Bone marrow (tissue), 2 donors: ENCODE data around the gene ZNF462.

Source experiments
- DNase-seq, 2 donors: peaks; one replicate each; lab custom pipeline; 2025; lab: John Stamatoyannopoulos, UW

Gene ZNF462

GRCh38 chr9:106861640-106862109, 1.3 kb upstream of the ZNF462 start:
- no peak for DNase-seq

GRCh38 chr9:106862110-106862820, 701 bp upstream of the ZNF462 start:
- DNase-seq = no peak

DNA sequence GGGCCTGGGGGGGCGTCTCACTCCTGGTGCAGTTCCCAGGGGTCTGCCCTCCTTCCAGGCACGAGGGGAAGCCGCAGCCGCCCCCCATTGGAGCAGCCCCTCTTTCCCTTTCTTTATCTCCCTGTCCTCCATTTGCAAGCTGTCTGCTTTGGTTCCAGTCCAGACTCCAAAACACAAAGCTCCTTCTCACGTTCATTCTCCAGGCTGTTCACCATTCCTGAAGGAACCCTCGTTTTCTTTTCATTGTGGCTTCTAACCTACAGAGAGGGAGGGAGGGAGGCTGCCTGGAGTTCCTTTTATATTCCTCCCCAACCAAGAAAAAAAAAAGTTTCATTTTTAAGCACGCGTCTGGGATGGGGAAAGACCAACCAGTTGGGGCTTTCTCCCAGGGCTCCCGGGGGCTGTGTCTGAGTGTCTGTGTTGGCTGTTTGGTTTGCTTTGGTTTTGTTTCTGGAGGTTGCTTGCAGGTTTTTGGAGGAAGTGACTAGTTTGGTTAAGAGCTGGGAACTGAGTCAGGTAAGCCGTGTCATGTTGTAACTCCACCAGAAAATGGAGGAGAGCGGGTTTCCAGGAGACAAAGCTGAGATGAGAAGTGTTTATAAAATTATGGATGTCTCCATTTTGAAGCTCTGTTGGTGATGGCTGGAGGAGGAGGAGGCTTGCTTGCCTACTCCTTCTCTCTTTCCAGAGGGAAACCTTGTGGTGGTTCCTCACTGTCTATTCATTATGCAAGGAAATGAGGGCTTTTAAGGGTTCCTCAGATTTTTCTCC, 1.6 kb downstream of the ZNF462 start:
- no peak for DNase-seq

DNA sequence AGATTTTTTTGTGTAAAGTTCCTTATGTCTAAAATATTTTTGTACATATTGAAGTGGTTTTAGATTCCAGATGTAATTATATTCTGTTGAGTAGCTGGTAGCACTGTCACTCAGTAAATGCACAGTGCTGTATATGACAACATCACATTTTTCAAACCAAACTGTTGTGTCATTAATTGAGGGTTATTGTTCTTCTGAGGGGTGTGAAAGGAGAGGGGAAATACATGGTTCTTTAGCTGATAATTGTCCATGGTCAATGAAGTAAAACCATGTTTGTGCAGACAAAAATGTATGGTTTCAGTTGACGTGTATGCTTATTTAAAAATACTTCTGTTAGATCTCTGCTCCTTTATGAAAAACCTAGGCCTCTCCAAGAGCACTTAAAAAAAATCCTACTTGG, 3.3 kb downstream of the ZNF462 start:
- no peak for DNase-seq

DNA sequence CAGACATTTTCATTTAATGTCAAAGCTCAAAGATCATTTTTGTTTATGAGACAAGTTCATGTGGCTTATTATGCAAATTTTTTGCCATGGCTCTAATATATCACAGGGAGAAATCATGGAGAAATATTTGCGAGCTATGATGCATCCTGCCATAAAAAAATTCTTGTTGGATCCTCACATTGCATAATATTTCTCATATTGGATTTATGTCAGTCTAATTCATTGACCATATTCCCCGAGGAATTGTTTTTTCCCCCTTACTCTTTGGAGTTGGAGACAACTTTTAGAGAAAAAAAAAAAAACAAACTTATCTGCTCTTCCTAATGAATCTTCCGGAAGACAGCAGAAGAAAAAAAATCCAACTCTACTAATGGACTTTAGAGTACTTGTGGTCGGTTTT, 4.3 kb downstream of the ZNF462 start:
- DNase-seq = no peak

- no peak for DNase-seq
Observed at GRCh38 chr9:106868087-106868486, 5.1 kb downstream of the ZNF462 start.

DNA sequence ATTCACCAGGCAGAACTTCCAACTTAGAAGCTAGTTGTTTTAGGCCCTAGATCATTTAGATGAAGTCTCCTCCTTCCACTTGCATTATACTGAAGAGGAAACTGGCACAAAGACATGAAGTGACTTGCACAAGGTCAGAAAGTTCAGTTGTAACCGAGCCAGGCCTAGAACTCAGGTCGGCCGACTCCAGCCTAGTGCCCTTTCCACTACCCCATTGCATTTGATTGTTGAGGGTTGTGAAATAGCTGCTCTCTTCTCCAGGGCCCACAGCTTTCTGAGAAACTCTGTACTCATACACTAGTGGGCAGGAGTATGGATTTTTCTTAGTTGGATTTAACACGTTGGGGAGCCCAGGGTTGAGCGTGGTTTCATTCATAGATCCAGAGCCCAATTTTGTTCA, 5.6 kb downstream of the ZNF462 start:
- DNase-seq = no peak

GRCh38 chr9:106869028-106869427, 6.1 kb downstream of the ZNF462 start:
- DNase-seq = no peak

DNA sequence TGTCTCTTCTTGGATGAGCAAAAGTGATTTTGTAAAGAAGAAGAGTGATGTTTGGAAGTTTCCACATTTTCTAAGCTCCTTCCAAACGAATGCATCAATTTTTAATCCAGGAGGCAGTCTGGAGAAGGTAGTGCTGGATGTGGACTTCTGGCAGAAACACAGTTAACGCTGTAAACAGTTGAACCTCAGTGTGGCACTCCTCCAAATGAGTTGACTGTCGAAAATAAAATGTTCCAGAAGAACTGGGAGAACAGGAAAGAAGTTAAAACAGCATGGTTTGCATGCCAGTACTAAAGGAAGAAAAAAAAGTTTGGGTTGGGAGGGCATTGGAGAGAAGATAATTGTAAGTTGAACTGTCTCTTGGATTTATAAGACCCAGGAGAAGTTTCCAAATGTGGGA, 6.5 kb downstream of the ZNF462 start:
- DNase-seq = no peak

DNA sequence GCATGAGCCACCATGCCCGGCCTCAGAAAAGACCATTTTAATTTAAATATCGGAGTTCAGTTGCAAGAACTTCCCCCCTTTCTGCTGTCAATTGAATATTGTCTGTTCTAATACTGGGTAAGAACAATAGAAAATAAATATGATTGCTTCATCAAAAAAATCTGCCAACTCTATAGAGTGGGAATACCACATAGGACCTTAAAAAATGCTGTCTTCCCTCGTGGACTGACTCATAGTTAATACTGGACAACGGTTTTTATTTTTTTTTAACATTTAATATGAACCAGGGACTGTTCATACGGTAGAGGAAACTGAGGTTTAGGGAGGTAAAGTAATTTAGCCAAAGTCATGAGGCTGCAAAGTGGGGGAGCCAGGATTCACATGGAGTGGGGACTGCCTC, 9.7 kb downstream of the ZNF462 start:
- DNase-seq = no peak

DNA sequence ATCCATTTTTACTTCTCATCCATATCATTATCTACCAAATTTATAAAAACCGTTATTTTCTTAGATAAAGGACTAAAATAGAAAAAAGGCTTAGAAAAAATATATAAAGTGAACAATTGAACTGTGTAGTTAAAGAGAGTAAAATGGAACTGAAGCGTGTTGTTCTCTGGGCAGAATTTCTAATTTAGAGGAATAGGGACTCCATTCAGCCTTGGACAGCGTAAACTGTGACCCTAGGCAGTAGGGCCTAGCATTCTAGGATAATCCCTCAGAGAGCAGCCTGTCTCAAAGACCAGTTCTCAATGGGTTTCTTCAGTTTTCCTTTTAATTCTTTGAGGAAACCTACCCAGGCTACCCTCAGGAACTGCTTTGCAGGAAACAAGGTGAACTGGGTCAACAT, 11.1 kb downstream of the ZNF462 start:
- no peak for DNase-seq

DNA sequence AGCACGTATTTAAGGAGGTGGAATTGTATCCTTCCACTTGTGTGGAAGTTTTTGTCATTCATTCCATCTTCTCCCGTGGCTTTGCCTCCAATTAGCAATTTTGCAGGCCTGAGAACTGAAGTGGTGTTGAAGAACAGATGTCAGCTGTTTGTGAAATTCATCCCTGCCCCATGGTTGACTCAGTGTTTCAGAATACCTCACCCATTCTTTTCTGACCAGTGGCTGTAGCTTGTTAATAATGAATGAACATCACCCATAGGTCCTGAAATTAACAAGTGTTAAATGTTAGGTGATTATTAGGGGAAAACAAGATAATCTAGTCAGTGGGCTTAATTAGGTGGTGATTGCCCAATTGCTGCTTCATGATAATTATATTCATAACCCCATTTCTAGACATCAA, 11.7 kb downstream of the ZNF462 start:
- no peak for DNase-seq

GRCh38 chr9:106875529-106875928, 12.6 kb downstream of the ZNF462 start:
- no peak for DNase-seq

DNA sequence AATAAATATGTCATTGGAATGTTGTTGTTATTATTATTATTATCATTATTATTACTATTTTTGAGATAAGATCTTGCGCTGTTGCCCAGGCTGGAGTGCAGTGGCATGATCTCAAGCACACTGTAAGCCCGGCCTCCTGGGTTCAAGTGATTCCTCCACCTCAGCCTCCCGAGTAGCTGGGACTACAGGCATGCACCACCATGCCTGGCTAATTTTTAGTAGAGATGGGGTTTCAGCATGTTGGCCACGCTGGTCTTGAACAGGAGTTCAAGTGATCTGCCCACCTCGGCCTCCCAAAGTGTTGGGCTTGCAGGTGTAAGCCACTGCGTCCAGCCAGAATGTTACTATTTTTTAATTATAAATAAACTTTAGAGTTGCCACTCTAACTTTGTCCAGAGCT, 14.4 kb downstream of the ZNF462 start:
- no peak for DNase-seq

- DNase-seq = no peak
Observed at GRCh38 chr9:106878081-106878837, 15.3 kb downstream of the ZNF462 start.

- no peak for DNase-seq
Observed at GRCh38 chr9:106878934-106879333, 16.0 kb downstream of the ZNF462 start.

GRCh38 chr9:106879439-106879882, 16.5 kb downstream of the ZNF462 start:
- DNase-seq = no peak

DNA sequence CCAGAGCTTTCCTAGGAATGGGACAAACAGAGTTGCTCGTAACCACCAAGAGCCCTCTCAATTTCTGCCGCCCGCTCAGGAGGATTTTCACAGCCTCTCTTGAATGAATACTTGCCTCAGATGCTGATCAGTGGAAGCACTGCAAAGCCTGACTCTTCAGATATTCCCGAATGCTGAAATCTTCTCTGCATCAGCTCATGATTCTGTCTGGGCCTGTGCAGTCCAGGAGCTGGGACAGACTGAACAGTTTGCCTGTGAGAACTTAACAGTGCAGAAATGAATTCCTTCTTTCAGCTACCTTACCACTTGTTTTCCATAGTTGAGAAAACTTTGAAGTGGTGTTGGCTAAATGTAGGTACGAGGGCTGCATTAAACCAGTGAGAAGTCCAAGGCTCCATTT, 17.1 kb downstream of the ZNF462 start:
- DNase-seq = no peak

GRCh38 chr9:106880863-106881262, 17.9 kb downstream of the ZNF462 start:
- no peak for DNase-seq

GRCh38 chr9:106883030-106883429, 20.1 kb downstream of the ZNF462 start:
- no peak for DNase-seq

DNA sequence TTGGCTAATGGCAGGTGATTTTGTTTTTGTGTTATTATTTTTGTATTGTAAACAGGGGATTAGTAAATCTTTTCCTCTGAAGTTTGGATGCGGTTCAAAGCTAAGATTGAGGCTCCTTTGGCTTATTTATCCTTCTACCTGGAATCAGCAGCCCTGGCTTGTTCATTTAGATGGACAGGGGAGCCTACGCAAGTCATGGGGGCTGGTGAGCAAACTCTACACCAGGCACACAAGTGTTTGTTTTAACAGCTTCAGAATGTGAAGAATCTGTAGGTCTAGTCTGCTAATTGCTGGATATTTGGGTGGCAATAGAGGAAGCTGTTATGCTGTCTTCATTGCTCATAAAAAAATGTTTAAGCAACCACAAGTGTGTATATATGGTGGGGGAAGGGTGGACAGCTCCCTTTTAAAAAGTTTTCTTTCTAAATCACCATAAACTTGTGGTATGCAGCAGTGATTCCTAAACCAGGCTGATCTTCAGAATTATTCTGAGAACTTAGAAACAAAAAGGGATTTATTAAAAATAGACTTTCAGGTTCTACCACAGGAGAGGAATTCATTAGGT, 20.7 kb downstream of the ZNF462 start:
- no peak for DNase-seq

DNA sequence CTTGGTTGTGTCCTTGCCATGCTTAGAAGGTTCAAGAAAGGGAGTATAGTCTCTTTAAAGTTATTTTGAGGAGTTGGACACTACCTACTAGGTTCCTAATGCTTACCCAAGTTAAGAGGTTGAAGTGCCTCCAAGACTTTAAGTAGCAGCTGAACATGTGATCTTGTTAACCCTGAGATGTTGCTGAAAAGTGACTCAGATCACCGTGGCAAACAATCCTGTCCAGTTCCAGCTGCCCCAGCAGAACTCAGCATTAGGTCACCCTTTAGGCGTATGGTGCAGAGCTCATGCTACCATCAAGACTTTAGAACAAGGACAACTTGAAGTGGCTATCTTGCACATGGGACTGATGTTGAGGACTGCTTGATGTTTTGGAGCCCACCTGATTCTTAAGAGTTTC, 22.5 kb downstream of the ZNF462 start:
- DNase-seq = no peak
